ENCODE measurements around the gene ARSB. TPM values are rescaled to one million over a fixed set of nuclear protein-coding genes. Genes with fewer than 3 reads are reported as not detected.

Gene ARSB
- total and polyA plus RNA-seq, 10 of the 15 experiments (the other 5 are each of a cell fraction or from before 2014, with no cell fraction given): 1.2 to 8.2 (median 6.1) TPM

DNA sequence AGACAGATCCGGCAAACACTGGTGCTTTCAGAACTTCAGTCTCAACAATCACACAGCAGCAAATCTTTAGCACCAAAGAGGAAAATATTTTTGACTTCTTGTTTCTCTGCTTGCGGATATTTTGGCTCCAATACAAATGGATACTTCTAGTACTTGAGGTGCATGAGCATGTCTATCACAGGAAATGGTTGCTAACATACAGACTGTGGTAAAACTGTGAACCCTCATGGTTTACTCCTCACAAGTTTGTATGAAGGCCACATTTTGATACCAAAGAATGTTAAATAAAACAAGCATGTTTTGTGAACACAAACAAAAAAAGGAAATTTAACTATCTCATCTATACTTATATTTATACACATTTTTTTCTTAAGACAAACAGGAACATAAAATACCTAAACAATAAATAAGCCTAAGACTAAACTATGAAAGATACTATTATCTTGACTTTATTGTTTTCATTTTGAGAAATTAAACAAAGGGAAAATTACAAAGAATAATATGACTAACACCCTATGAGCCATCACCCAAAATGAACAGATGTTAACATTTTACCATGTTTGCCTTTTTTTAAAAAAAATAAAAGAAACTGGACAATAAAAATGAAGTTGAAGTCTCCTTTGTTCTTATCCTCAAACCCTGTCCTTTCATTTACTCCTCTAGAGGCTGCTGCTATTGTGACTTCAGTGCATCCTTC is 201.5 kb downstream of the ARSB start:
- 94% methylated on average over 2 of the region's 2 CpGs for WGBS (ENCODE audit: insufficient coverage, insufficient replicate concordance, low lambda C conversion rate, missing lambda C conversion rate)
- Histone ChIP-seq H4K20me1 (ENCODE audit: control insufficient read depth, insufficient read depth) (no peaks in the 10 kb centered on the region), H3K36me3 (ENCODE audit: control insufficient read depth in 2 of 2, insufficient read depth in 2 of 2, low read length in 1 of 2) (peaks cover 0 to 1% of the 10 kb centered on the region in 2 experiments; a peak in 1 of 4 replicates), H3K79me2 (ENCODE audit: control insufficient read depth, insufficient read depth, low read length) (no peaks in the 10 kb centered on the region), H3K27me3 (replicated peaks in 1 of 2; ENCODE audit: control insufficient read depth in 2 of 2, insufficient read depth in 2 of 2, low read length in 1 of 2) (no peaks in the 10 kb centered on the region), H2AFZ (ENCODE audit: control insufficient read depth, low read depth, low read length) (no peak overlapping the region), H3K4me2 (ENCODE audit: control insufficient read depth, insufficient read depth) (no peak overlapping the region), H3K4me1 (ENCODE audit: control insufficient read depth, insufficient read depth, low read length) (no peaks in the 10 kb centered on the region), H3K4me3 (no peak overlapping the region), H3K9me3 (replicated peaks; ENCODE audit: control insufficient read depth, insufficient read depth, low read length) (no peaks in the 10 kb centered on the region), H3K27ac (ENCODE audit: control insufficient read depth, insufficient read depth) (no peak overlapping the region), H3K9ac (ENCODE audit: control insufficient read depth, insufficient read depth, low read length) (no peak overlapping the region)
- ChIA-PET RAD21 (ENCODE audit: unreplicated experiment) (no interaction called here), SMC1A (ENCODE audit: uncharacterized antibody, unreplicated experiment) (no interaction called here), POLR2A (no interaction called here), CTCF (interaction anchor here (1.2 kb wide), 1 partner anchor 12 kb away, joined by 4 read pairs; no protein-coding TSS in a partner anchor)
- ATAC-seq (no peak), FAIRE-seq (no peak), DNase-seq (ENCODE audit: low read depth, low spot score) (no peak)
- in situ Hi-C loops (cut with MboI): no loop called here
- TF ChIP-seq RELA (IDR thresholded peaks at IDR 0.05; ENCODE audit: borderline replicate concordance, partially characterized antibody) (no peak), YY1 (IDR thresholded peaks at IDR 0.05; ENCODE audit: low read depth, low read length) (no peak)
- BruUV-seq (replicated peaks): no TSS peak
- intact Hi-C loops (cut with micrococcal nuclease; ENCODE audit: unreplicated experiment): no loop called here

GRCh38 chr5:78782728-78783127 is 202.4 kb downstream of the ARSB start:
- no peak for TF ChIP-seq TBL1XR1 (IDR thresholded peaks at IDR 0.05; ENCODE audit: low read depth, low read length)
- peak; percentile 26; the same call in 1 of the 2 replicates for TF ChIP-seq SPI1 (IDR thresholded peaks at IDR 0.05; ENCODE audit: borderline replicate concordance, insufficient read depth, low read depth, low read length)
- TF ChIP-seq HDAC6 (IDR thresholded peaks at IDR 0.05; ENCODE audit: unreplicated experiment): no peak
- no peak for TF ChIP-seq POU2F2 (IDR thresholded peaks at IDR 0.05; ENCODE audit: borderline replicate concordance, low read depth, low read length)
- TF ChIP-seq NFIC (IDR thresholded peaks at IDR 0.05; ENCODE audit: low read depth, low read length): no peak
- intact Hi-C loops (cut with micrococcal nuclease; ENCODE audit: unreplicated experiment) (no loop called here), in situ Hi-C loops (cut with MboI) (no loop called here)
- ATAC-seq: peak; percentile 24; the same call in 2 of the 3 replicates
- Histone ChIP-seq H3K9me3 (replicated peaks; ENCODE audit: control insufficient read depth, insufficient read depth, low read length) (no peaks in the 10 kb centered on the region), H3K4me1 (ENCODE audit: control insufficient read depth, insufficient read depth, low read length) (no peaks in the 10 kb centered on the region), H3K36me3 (ENCODE audit: control insufficient read depth in 2 of 2, insufficient read depth in 2 of 2, low read length in 1 of 2) (peaks cover 0 to 1% of the 10 kb centered on the region in 2 experiments; a peak in 1 of 4 replicates), H4K20me1 (ENCODE audit: control insufficient read depth, insufficient read depth) (no peaks in the 10 kb centered on the region), H3K4me3 (no peak overlapping the region), H3K4me2 (ENCODE audit: control insufficient read depth, insufficient read depth) (no peak overlapping the region), H2AFZ (ENCODE audit: control insufficient read depth, low read depth, low read length) (no peak overlapping the region), H3K9ac (ENCODE audit: control insufficient read depth, insufficient read depth, low read length) (no peak overlapping the region), H3K27ac (ENCODE audit: control insufficient read depth, insufficient read depth) (no peak overlapping the region), H3K27me3 (replicated peaks in 1 of 2; ENCODE audit: control insufficient read depth in 2 of 2, insufficient read depth in 2 of 2, low read length in 1 of 2) (no peaks in the 10 kb centered on the region), H3K79me2 (ENCODE audit: control insufficient read depth, insufficient read depth, low read length) (no peaks in the 10 kb centered on the region)
- 48% methylated on average over 1 of the region's 1 CpG for WGBS (ENCODE audit: insufficient coverage, insufficient replicate concordance, low lambda C conversion rate, missing lambda C conversion rate)
- CTCF ChIA-PET: interaction anchor here (0.7 to 1.5 kb wide), 5 partner anchors 11 to 116 kb away, joined by 3 to 4 read pairs (median 4); no protein-coding TSS in a partner anchor
- RAD21 ChIA-PET (ENCODE audit: unreplicated experiment): no interaction called here
- SMC1A ChIA-PET (ENCODE audit: uncharacterized antibody, unreplicated experiment): interaction anchor here (0.9 to 1.5 kb wide), 4 partner anchors 10 to 26 kb away, joined by 3 to 7 read pairs (median 3); no protein-coding TSS in a partner anchor
- no TSS peak for BruUV-seq (replicated peaks)
- POLR2A ChIA-PET: interaction anchor here (0.6 kb wide), 1 partner anchor 43 kb away, joined by 3 read pairs; no protein-coding TSS in a partner anchor
- DNase-seq (ENCODE audit: low read depth, low spot score): no peak
- no peak for FAIRE-seq

Data from GM12878 (cell line).